GM21390 (cell line): ENCODE data around the gene ACTL7B.
"Not testable (repeated sequence)": the region's sequence is repeated elsewhere in the genome, so short reads cannot be mapped to it uniquely, and the experiment has no call there.

Source experiments
- ATAC-seq: cut with Tn5 transposase; IDR thresholded peaks from one replicate; pipeline ENCODE4 v1.9.1; 2021; ENCODE audit not compliant: unreplicated experiment

Gene ACTL7B

DNA sequence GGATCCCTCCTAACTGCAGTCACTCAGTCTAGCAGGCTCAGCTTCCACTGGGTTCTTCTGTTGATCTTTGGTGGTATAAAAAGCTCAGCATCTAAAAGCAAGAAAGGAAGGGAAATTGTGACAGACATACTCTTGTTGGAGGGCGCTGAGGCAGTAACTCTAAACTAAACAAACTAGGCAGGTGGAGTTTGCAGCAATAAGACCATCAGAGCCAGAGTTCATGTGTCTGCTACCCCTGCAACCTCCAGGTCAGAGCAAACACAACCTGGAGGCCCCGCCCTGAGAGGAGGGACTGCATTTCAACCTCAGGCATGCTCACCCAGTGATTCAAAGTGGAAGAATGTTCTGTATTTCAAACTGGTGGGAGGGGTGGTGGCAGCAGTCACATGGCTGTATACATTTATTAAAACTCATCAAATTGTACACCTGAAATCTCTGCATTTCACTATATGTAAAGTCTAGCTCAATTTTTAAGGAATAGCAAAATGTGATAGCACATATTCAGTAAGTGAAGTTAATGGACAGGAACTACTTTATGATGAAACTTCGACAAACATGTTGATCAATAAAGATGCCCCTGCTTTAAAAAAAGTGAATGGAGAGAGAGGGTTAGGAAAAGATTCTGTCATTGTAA lies 13.4 kb upstream of the ACTL7B start:
- ATAC-seq = no peak

DNA sequence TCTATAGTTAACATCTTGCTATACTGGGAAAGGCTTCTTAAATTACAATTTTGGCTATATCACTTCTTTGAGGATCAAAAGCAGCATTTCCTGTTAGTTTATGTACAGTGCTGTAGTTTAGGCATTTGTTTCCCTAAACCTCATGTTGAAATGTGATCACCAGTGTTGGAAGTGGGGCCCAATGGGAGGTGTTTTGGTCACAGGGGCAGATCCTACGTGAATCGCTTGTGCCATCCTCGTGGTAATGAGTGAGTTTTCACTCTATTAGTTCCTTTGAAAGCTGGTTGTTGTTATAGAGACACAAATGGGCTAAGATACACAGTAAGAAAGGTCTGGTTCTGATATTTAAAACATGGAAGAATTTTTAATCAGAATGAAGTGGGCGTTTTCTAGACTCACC lies 12.0 kb upstream of the ACTL7B start:
- ATAC-seq = no peak

DNA sequence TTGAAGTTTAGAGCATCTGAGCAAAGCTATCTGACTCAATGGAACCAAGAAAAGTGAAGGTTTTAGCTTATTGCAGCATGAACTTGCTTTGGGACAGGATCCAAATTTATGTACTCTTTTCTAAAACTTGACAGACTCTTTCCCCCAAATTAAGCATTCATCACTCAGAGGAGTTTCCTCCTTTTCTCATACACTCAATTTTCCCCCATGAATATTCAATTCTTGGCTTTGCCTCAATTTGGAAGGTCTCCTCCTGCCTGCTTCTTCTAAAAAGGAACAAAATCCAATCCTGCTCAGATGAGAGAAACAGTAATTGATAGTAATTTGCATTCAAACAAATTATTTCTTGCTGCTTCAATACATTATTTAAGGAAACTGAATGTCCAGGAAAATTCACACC lies 11.3 kb upstream of the ACTL7B start:
- no peak for ATAC-seq

DNA sequence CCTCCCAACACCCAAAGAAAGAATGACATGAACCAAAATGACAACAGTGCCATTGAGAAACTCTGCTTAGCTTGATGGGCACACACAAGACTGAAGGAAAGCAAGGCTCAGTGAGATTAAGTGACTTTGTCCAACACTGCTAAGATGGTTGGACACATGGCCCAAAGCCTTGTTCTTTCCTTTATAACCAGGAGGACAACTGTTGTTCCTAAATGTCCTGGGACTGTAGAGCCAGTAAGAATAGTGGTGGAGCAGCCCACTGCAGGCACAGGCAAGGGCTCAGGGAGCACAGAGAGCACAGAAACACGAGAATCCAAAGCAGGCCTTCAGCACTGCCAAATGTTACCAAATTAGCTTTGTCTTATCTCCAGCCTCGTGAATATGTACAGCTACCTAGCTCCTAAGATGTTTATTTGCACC lies 10.2 kb upstream of the ACTL7B start:
- no peak for ATAC-seq

DNA sequence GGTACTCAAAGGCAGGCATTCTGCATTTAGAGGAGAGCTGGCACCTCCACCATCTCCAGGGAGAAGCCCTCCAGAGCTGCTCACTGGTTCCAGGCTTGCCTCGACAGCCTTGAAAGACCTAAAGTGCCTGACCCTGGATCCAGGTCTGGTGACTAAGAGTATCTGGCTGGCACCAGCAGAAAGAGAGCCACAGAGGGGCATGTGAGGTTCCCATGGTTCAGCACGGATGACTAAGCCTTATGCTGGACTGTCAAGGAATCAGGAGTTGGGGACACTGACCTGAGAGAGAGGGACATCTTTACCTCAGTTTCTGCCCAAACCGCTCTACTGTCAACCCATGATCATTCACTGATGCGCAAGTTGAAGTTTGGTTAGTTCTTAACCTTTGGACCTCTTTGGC lies 9.3 kb upstream of the ACTL7B start:
- no peak for ATAC-seq

DNA sequence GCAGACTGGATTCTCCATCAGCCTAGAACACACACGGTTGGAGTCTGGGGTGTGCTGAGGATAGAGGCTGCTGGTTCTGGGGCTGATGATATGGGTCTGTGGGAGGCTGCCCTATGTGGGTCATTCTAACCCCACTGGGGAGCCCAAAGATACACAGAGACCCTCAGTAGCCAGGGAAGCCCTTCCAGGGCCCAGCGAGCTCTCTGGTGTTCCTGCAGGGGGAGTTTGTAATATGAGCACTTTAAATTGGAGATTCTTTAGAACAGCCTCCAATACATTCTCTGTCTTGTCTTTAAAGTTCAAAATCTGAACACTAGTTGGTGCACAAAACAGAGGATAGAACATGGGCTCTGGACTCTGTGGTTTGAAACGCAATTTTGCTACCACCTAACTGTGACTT lies 8.7 kb upstream of the ACTL7B start:
- no peak for ATAC-seq

DNA sequence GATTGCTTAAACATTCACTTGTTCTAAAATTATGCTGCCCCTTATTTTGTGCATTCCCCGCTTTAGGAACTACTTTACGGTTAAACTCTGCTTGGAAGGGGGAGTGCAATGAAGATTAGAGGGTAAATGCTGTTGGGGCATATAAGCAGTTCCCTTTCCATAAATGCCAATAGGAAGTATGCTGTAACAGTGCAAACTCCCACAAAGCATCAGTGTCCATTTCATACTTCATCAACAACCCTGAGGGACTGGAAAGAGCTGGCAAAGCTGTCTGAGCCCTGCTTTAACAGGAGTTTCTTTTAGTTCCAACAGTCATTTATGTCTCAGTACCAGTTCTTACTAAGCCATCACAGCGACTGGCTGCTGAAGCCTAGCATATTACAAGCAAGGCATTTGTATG lies 8.1 kb upstream of the ACTL7B start:
- ATAC-seq = no peak

DNA sequence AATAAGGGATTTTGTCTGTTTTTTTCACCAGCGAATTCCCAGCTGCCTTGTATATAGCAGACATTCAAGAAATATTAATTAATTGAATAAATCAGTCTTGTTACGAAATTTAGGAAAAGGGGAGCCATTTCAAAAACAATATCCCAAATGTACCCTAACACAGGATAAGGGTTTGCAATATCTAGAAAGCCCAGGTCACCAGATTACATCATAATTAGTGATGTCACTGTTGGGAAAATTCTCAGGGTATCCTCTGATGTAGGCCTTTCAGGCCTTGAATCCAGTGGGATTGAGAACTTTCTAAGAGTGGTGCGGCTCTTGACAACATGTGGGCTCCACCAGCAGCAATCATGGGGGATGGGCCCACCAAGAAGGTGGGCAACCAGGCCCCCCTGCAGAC lies 6.2 kb upstream of the ACTL7B start, which contains the start of gene ACTL7A:
Gene ACTL7A, plus strand, starts transcription at position 270 of the 400 bp plus-strand sequence. Its CDS starts 57 bp downstream, at position 327.
- no peak for ATAC-seq

DNA sequence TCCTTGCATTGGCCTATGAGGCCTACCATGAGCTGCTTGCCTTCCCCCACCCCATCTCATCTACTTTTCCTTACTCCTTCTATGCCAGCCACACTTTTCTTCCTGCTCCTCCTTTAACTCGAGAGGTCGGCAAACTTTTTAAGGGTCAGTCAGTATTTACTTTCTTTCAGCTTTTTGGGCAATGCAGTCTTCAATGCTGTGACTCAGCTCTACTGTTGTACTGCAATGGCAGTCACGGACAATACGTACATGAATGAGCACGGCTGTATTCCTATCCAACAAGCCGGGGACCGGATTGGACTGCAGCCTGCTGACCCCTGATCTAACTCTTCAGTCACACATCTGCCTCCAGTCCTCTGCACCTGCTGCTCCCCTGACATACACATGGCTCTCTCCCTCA lies 5.7 kb upstream of the ACTL7B start:
- no peak for ATAC-seq

DNA sequence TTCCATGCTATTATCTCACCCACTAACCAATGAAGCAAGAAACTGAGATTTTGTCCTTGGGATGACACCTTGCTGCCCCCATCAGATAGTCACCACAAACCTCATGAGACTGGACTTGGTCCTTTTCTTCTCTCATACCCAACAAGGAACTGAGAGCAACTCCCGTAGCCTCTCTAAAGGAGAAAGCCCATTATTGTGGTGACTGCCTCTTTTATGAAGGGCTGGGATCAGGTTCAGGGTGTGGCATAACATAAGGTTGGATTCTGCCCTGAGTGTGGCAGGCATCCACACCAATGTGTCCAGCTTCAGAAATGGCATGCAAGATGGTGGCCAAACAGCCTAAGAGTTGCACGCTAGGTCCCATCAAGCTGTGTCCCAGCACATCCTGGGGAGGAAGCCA lies 5.0 kb upstream of the ACTL7B start:
- ATAC-seq = no peak

DNA sequence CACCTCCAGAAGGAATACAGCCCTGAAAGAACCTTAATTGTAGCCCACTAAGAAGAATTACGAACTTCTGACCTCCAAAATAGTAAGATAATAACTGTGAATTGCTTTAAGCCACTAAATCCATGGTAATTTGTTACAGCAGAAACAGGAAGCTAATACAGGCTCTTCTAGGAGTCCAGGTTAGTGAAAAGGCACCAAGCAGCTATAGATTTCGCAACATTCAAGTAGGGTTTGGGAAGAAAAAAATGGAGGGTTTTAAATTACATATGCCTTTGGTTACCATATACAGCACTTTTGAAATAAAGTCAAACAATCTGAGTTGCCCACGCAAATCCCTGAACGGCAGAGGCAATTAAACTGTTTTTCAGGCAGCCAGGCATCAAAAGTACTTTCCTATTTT lies 4.6 kb upstream of the ACTL7B start:
- ATAC-seq = no peak

DNA sequence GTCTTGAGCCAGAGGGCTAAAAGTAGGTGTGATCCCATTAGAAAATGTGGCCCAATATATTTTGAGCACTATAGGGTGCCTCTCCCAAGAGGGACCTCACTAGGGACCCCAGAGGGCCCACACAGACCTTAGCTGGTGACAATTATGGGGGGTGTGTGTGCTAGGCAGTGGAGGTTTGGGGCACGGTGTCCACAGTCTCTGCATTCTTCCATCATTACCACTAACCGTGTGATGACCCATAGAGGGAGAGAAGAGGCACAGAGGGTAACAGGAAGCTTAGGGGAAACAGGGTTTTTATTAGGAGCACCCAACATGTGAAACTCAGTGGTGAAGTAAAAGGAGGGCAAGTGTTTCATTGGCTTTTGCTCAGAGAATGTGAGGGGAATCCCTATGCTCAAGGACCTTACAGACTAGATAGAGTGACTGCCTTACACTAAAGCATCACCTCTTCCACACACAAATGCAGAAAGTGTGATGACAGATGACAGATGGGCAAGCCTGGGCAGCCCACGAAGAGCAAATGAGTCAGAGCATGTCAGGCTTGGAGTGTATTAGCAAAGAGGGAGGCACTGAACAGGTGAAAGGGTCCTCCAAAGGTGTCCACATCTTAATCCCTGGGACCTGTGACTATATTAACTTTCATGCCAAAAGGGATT lies 3.8 kb upstream of the ACTL7B start:
- peak; percentile 73 for ATAC-seq

DNA sequence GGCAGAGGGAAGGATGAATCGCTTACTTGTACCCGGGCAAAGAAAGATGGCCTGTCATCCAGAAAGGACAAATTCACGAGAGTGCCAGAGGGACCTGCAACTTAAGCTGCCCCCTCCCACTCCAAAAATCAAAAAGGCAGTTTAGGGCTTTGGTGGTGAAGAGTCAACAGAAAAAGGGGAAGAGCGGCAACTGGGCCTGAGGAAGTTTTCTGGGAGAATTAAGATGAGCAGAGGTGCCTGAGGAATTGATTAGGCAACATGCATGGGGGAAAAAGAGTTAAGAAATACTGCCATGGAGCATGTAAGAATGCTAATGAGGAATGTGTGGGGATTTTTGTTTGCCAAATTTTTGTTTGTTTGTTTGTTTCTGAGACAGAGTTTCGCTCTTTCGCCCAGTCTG lies 1.8 kb upstream of the ACTL7B start:
- ATAC-seq = no peak

DNA sequence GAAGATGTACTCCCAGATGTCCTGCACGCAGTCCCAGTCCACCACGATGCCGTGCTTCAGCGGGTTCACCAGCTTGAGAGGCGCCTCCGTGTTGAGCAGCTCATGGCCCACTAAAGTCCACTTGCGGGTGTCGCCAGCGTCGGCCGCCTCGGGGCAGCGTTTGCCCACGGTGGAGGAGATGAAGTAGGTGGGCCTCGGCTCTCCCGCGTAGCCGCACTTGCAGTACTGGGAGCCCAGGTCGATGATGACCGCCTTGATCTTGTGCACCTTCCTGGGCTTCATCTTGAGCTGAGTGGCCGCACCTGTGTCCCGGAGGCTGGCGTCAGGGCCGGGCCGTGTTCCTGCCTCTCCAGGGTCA lies 278 bp downstream of the ACTL7B start:
- no peak for ATAC-seq

DNA sequence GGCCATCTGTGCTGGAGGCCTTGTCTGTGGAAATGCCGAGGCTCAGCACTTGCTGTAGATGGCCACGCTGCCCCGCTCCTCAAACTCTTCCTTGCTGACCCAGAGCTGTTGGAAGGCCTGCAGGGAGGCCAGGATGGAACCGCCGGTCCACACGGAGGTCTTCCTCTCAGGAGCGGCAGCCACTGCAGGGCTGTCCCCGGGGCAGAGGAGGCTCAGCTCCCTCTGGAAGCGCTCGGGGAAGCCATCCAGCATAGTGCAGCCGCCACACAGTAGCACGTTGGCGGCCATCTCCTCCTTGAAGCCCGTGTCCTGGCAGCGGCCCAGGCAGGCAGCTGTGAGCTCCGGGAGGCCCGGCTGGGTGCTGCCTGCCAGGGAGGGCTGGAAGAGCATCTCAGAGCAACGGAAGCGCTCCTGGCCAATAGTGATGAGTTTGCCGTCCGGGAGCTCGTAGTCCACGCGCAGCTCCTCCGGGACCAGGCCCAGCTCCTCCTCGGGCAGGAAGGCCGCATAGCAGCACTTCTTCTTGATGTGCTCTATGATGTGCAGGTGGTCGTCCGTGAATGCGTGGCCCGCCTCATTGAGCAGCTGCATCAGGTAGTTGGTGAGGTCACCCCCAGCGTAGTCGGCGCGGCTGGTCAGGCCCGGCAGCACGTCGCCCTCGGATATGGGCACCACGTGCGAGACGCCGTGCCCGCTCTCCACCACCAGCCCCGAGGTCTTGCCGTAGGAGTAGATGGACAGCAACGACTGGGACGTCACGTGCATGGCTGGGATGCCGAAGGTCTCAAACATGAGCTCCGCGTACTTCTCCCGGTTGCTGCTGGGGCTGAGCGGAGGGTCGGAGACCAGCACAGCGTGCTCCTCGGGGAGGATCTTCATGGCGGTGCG lies 901 bp downstream of the ACTL7B start:
- ATAC-seq = no peak

DNA sequence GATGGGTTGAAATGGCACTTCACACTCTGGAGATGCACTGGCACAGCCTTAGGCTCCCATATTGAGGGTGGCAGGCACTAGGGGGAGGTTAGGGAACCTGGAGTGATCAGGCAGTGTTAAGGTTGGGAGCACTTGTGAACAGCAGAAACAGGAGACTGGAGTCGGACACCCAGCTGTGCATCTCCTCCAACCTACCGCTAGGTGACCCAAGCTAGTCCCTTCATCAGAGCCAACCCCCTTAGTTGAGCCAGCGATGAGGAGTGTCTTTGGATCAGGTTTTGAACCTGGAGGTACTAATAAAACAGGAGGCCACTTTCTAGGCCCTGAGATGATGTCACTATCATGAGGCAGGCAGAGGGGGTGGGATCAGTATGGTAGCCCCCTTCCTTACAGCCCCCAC lies 1.7 kb downstream of the ACTL7B start:
- ATAC-seq = no peak

DNA sequence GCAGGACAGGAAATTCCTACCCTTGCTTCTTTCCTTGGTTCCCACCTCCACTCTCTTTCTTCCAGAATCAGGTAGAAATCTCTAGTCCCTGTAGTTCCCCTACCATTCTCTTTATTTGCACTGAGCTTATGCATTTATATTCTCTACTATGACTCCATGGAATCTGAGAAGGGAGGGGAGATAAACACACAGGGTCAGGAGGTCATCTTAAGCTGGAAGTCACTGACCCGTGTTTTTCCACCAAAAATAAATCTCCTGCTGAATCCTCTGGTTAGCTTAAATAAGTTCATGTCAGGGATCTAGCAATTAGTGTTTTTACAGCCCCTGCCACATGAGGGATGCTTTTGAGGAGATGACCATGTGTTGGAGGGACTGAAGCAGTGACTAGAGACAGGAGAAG lies 3.7 kb downstream of the ACTL7B start:
- ATAC-seq = no peak

DNA sequence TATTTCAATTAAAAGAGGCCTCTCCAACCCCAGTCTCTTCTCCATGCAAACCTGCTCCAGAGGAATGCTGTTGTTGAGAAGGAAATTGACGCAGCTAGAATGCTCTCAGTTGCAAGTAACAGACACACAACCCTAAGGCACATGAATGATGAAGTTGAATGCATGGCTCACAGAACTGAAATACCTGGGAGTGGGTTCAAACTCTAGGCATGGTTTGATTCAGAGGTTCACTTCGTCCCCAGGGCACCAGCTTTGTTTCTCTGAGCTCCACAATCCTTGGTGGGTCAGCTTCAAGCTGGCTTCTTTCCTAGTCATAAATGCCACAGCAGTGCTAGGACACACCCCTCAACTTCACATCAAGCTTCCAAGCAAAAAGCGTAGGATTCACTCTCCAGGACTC lies 4.6 kb downstream of the ACTL7B start:
- ATAC-seq = no peak

DNA sequence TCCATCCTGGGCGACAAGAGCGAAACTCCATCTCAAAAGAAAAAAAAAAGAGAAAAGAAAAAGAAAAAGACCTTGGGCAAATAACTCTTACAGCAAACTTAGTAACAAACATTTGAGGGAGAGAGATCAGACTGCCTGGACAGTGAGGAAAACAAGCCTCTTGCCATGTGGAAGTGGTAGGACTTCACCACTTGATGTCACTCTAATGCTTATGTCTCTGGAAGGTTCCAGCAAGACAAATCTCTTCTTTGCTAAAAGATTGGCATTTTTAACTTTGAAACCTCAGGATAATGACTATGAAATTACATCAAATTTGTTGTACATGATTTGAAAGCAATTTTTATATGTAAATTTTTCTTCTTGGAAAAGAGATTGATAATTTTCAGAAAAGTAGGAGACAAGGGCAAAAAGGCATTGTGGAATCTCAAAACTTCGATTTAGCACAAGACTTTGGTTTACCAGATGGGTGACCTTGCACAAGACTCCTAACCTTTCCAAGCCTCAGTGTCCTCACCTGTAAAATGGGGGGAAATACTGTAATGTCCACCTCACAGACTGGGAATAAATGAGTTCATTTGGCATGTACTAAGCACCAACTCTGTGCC lies 5.4 kb downstream of the ACTL7B start:
- no peak for ATAC-seq

DNA sequence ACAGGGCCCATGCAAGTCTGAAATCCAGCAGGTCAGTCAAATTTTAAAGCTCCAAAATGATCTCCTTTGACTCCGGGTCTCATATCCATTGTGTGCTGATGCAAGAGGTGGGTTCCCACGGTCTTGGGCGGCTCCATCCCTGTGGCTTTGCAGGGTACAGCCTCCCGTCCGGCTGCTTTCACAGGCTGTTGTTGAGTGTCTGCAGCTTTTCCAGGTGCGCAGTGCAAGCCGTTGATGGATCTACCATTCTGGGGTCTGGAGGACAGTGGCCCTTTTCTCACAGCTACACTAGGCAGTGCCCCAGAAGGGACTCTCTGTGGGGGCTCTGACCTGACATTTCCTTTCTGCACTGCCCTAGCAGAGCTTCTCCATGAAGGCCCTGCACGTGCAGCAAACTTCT lies 7.5 kb downstream of the ACTL7B start:
- not testable (repeated sequence) for ATAC-seq

DNA sequence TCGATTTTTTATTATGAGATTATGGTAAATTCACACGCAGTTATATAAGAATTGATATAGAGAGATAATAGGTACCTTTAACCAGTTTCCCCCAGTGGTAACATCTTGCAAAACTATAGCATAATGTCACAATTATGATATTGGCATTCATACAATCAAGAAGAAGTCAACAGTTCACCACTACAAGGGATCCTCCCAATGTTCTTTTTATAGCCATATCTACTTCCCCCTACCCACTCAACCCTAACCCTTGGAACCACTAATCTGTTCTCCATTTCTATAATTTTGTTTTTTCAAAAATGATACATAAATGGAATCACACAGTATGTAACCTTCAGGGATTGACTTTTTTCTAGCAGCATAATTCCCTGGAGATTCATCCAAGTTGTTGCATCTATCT lies 9.8 kb downstream of the ACTL7B start:
- no peak for ATAC-seq

DNA sequence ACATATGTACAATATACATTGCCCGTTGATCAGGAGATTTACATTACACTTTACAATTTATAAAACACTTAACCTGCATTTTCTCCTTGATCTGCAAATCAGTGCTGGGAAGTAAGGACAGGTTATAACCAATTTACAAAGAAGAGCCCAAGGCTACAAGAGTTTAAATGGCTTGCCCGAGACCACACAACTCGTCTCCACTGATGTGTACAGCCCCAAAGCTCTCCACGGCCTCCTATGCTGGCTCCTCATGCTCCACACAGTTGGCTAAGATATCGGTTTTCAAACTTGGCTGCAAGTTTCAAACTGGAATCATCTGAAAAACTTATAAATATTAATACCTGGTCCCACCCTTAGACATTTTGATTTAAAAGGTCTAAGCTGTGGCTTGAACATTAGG lies 10.3 kb downstream of the ACTL7B start:
- ATAC-seq = no peak
